NCI-H82 treated with DMSO at 0.1 percent for 48 hours (cell line): Measurements from ENCODE around the gene FNBP1.
"Not testable (repeated sequence)": the region's sequence is repeated elsewhere in the genome, so short reads cannot be mapped to it uniquely, and the experiment has no call there.

ENCODE experiments used
- DNase-seq: peaks from one replicate; lab custom pipeline; 2025; ENCODE audit not compliant: unreplicated experiment; lab: John Stamatoyannopoulos, UW

Gene FNBP1

DNA sequence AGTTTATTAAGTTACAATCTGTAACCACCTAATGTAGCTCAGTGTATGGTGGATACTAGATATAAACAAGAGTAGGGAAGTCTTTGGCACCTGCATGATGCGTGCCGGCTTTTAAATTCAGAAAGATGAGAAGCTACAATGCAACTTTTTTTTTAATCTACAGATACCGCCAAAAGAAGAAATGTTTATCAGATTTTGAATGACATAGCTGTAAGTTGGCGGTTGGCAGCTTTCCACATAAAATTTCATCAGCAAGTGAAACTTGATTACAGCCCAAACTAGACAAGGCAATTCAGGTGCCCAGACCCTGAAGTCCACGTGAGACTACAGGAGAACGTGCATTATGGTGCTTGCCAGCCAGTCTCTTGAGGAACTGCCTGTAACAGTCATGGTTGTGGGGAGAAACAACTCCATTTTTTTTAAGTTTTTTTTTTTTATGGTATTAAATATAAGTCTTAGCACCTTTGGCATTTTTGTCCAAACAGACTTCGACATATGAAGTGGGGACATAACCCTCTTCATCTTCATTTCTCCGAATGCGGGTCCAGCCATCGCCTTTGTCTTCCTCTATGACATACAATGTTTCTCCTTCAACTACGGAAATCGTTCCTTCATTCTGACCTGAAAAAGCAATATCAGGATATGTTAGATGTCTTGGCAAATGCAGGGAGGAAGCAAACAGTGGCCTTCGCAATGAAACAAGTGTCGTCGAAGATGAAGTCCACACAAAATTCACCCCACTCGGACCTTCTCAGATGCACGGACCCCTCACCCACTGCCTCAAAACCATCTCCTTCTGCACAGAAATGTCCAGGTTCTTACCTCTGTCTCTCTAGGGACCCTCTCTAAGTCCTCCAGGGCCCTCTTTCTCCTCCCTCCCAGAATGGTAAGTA lies 147.4 kb downstream of the FNBP1 start:
- DNase-seq, result no peak

DNA sequence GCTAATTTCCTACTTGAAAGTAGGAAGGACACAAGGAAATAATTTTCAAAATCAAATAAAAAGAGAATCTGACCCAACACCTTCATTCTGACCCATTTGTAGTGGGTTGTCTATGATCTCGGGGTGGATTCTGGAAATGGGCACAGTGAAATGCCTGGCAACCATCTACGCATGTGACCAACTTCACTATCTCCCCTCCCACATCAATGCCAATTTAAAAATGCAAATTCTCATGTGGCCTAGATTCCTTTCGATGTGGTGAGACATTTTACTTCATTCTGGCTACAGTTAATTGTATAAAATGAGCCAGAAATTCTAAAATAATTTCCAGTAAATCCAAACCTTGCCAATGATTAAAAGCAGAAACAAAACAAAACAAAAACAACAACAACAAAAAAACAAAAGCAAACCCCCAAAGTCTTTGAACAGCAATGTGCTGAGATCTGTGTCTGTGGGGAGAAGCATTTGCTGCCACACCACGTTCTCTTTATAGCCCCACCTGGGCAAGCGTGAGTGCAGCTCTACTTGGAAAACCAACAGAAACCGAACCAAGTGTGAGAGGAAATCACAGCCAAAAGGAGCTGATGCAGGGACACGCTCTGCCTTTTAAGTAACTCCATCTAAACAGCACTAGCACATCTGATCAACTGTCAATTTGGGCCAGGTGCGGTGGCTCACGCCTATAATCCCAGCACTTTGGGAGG lies 148.7 kb downstream of the FNBP1 start:
- DNase-seq, result no peak

DNA sequence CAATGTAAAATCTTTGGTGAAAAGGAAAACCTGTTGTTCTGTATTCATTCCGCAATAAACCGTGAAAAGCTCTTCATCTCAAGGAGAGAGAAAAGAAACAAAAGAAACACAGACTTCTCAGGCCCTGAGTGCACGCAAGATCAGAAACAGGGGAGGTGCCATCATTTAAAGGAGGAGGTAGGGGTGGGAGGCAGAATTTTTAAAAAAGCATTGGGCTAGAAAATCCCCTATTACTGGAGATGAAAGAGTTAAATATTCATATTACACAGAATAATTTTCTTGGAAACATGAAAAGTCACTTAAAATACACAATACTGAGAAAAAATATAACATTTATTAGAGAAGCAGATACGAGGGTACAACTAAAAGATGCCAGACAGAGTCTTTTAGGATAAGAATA lies 151.4 kb downstream of the FNBP1 start:
- no peak for DNase-seq

DNA sequence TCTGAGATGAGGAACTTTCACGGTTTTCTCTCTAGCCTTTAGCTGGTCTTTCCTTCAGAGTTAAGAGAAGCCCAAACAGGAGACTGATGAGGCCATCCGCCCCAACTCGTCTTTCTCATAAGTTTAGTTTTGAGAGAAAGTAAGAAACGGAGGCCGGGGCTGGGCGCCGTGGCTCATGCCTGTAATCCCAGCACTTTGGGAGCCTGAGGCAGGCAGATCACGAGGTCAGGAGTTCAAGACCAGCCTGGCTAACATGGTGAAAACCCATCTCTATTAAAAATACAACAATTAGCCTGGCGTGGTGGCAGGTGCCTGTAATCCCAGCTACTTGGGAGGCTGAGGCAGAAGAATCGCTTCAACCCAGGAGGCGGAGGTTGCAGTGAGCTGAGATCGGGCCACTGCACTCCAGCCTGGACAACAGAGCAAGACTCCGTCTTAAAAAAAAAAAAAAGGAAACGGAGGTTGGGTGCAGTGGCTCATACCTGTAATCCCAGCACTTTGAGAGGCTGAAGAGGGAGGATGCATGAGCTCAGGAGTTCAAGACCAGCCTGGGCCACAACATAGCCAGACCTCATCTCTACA lies 152.2 kb downstream of the FNBP1 start:
- not testable (repeated sequence) for DNase-seq

DNA sequence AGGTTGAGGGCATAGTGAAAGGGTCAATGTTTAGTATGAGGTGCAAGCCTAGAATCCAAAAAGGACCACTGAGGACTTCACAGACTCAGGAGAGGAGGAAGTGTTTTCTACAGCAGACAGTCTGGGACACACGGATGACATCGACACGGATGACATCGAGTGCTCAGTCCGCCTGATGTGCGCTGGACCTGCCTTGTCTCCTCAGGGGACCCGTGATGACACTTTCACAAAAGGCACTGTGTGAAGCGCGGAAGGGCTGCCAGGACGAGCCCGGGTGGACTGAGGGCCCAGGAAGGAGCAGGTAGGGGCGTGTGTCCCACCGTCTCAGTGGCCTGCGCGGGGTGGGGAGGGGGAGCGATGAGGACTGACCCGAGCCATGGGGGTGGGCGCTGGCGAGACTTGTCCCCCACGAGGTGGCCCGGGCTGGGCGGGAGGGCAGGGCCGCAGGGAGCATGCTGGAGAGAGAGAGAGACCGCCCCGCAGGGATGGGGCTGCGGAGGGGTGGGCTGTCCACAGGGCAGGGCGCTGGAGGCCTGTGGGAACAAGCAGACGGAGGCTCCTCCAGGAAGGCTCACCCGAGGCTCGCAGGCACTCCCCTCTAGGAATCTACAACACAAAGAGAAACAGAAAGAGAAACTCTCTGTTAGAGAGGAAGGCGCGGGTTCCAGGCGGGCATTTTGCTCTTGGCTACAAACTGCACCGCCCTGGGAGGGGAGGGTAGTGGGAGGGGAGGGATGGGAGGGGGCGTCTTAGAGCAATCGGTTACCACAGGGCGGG lies 152.9 kb downstream of the FNBP1 start:
- DNase-seq, result no peak

DNA sequence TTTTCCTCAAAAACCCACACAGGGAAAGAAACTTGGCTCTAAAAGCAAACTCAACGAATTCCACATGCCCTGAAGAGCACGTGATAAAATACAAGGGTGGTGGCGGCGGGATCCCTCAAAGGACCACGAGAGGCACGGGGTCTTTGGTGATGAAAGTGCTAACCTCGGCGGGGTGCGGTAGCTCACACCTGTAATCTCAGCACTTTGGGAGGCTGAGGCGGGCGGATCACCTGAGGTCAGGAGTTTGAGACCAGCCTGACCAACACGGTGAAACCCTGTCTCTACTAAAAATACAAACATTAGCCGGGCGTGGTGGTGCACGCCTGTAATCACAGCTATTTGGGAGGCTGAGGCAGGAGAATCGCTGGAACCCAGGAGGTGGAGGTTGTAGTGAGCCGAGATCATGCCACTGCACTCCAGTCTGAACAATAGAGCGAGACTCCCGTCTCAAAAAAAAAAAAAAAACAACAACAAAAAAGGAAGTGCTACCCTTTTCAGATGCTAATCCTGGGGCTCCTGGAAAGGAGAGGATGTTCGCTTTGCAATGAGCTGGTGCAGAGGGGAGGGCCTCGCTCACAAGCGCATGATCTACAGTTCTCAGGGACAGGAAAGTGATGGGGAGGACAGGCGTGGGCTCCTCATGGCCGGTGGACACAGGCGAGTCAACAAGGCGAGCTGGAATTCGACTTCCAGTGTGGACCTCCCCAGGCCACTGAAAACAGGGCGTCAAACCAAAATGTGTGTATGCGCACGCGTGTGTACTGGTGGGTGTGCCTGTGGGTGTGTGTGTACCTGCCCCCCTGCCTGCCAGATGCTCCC lies 153.7 kb downstream of the FNBP1 start:
- no peak for DNase-seq

DNA sequence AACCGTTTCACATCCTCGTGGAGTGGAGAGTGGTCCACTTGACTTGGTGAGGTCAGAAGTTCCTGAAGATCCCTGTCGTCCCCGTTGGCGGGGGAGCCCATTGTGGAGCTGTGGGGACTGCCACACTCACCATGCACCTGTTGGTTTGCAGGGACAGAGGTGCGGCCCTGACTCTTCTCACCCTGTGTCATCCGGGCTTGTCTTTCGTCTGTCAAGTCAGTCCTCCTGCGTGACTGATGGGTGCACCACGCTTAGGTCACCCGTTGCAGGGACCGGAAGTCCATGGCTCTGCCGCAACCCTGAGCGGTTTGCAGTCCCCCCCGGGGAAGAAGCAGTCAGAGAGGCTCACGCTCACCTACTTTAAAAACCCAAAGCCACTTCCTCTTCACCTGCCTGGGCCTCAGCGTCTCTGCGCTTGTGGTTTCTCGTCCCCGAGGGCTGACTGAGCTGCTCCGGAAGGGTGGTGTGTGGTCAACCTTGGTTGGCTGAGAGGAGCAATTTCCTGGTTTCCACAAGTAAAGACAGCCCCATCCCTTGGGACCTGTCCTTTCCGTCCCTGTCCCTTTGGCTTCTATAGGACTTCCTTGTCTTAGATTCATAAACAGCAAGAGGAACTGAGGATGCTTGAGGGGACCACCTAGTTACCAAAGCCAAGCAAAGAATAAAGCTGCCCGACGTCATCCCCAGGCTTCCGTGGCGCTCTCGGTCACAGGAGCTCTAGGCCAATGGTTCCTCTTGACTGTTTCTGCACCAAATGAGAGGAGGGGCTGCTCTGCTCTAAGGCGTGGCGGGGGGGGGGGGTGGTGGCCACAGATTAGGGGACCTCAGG lies 154.5 kb downstream of the FNBP1 start:
- no peak for DNase-seq

DNA sequence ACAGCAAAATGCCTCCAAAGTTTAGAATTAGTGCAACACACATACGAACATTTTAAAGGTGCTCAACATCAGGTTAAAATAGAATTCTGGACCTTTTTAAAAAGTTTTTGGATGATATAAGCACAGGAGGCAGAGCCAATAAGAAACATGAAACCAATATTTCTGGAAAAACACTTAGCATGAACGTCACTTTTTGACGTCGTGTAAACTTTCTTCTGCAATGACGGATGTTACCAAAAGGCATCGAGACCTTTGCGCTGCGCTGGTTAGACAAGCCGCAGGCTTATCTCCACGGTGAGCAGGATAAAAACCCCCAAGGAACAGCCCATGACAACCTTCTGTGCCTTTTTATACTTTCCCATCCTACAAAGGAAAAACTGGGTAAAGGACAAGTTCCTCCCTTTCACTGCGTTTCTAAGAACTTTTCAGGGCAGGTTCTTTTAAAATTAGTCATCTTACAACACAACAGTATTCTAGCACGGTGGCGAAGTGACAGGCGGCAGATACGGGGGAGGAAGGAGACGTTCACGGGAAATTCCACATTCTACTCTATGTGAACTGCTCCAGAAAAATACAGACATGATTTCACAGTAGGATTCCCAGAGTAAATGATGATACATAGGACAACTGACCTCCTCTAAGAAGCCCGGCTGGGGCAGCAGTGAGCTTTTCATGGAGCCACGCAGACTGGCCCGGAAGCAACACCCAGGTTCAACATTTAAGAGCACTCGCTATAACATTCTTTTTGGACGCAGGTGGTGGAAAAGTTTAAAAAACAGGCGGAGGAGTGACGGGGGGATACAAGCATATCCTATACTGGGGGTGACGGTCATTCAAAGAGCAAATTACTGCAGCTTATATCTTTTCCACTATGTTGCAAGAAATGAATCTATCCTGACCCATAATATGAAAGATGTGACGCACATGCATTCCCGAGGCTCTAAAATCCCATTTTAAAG lies 155.4 kb downstream of the FNBP1 start:
- no peak for DNase-seq

DNA sequence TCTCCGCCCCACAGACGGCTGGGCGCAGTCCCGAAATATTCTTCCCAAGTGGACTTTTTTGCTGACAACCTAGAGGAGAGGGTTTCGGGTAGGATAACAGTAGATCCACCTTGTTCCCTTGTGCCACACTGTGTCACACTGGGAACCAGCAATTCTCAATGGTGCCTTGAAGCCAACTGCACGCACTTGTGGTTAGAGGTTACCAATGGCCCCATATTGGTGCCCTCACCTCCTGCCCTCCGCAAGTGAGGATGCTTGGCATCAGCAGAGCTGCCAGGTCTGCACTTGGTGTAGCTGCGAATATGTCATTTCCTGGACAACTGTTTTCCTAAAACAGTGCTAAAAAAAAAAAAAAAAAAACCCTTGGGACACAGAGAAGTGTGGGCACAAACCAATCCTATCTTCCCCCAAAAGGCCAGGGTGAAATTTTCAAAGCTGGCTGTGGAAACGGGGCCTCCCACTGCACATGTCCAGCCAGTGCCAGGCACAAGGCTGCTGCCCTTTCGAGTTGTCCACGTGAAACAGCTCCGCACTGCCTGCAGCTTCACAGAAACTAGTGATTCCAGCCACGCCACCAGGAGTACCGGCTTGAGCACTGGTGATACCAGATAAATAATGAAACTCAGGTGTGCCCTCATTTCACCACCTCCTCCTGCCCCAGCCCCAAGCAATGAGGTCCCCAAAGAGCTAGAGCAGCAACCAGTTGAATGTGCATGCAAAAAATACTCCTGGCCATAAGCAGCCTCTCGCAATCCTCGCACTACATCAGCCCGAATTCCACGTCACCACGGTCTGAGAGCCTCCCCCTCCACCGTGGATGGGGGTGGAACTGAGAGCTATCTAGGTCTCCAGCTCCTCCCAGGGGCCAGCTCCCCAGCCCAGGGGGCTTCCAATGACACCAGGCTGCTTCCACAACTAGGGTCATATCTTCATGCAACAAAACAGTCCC lies 156.5 kb downstream of the FNBP1 start:
- no peak for DNase-seq

DNA sequence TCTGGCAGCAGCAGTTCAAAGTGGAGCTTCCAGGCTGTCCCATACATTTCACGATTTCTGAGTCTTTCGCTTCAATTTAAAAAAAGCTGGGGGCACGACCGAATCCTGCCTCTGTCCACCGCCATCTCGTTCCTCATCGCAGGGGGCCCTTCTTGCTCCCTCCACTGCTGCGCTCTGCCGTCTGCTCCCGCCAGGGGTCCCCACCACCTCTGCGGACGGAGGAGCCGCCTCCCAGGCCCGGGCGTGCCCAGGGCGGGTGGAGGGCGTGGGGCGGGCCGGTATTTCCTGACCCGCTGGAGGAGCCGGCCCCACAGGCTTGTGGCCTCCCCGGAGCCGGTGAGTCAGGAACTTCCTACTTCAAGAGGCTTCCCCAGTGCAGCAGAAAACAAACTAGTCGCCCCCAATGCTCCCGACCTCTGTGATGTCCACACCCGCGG lies 157.3 kb downstream of the FNBP1 start:
- peak; percentile 27 for DNase-seq

DNA sequence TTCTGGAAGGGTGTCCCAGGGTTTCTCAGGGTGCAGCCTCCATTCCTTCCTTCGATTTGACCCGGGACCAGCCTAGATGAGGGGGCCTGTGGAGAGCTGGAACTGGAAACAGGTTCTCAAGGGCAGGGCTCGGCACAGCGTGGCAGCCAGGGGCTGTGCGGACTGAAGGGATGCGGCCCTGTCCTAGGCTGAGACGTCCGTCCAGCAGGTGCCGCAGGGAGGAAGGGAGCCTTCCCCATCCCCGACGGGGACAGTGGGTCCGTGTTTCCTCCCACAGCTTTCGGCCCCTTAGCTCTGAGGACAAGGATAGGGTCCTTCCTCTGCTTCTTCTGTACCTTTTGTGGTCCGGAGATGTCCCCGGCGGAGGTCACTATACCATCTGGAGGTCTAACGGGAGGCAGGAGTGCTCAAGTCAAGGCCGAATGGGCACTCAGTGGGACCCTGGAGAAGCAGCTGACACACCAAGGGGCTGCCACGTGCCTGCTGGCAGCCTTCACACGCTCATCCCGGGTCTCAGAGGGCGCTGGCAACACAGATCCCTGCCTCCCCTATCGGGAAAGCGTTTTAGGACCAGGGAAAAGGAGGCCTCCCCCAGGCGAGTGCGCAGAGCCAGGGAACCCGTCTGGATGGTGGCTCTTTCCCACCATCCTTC lies 157.8 kb downstream of the FNBP1 start:
- DNase-seq, result no peak

DNA sequence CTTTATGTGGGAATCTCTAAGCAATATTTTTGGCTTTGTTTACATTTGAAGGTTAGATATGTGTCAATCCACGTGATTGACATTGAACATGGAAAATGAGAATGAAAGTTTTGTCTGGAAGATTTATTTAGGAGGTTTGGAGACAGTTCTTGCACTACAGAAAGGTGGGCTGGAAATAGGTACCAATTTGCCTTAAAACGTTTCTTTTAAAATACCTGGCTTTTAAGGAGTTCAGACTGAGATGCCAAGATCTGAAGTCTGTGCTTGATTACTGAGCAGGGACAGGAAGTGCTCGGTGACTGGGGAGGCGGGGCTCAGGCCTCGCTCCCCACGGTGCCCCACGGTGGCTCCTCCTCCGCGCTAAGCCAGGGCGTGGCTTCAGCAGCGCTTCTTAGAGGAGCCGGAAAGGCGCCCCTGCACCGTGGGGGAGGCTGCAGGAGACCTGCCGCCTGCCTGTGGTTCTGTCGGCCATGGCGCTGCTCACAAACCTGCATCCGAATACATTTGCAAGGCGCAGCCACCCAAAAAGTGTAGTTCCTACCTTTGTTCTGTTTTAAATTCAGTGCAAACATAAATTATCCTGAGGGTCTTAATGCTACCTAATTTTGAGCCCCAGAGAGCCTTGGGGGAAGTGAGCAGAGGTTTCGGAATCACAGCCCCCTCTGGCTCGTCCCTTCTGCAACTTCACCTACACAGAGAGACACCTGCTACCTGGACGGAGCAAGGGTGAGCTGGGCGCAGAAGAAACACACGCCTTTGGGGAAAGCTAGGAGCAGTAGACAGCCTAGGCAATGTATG lies 158.6 kb downstream of the FNBP1 start:
- DNase-seq, result peak; percentile 67

DNA sequence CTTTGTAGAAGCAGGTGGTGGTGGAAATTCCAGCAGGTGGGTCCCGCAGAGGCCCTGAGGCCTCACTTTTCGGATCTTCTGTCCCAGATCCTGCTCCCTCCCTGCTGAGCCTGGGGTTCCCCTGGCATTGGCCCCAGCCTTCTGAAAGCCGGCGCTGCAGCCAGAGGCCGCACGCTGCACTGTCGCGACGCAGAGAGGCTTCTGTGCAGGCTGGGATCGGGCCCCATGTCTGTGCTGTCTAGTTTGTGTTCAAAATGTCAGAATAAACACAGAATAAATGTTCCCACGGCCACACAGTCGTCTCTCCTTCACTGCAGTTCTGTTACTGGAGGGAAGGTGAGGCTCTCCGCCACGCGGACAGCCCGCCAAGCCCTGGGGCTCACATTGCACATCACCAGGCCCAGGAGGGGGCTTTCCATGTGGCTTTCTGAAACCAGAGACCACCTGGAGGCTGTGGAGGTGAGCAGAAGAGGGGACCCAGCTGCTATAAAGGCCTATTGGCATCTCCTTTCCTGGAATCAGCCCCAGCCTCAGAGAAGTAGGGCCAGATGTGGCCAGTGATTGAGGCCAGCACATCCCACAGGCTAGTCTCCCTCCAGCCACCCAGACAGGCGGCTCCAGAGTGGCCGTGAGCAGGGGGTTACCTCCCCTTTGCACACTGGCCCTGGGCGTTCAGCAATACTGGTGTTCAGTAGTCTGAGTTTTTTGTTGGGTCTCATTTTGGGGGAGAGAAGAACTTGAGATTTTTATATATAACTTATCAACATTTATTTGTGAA lies 161.3 kb downstream of the FNBP1 start:
- no peak for DNase-seq

DNA sequence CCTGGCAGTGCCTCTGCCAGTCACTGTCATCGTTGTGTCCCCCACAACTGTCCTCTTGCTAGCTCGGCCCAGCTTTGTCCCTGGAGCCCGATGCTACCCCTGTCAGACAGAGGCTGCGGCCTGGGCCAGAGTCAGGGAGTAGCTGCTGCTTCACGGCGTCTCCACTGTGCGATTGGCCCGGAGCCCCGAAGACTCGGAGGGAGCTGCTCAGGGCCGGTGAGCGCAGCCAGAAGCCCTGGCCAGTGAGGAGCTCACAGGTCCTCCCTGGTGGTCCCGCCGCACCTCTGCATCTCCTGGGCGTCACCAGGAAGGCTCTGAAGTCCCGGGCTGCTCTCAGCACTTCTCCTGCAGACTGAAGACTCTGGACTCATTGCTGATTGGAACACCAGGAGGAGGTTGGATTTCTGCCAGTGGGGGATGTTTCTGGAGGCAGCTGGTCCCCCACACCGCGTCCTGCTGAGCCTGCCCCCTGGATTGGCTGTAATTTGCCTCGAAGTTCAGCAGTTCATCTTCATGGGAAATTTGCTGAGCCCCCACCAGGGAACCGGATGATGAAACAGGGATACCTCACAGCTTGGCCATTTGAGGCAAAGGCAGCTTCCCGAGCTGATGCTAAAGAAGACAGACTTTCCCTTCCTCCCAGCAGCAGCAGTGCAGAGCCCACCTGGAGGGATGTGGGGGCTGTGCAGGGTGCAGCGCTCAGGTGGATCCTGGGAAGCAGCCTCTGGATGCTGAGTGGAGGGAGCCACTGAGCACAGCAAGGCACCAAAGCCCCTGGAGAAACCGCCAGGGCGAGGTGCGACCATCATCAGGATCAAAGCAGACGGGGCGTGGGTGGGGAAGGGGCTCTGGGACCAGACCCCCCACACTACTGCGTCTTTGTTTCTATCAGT lies 162.1 kb downstream of the FNBP1 start:
- DNase-seq, result no peak
